T-helper 9 cell (primary cell): ENCODE data around the gene INCENP.

Source experiments
- DNase-seq: peaks from one replicate; pipeline ENCODE4 v3.0.0-alpha.2; 2020

The INCENP gene

DNA sequence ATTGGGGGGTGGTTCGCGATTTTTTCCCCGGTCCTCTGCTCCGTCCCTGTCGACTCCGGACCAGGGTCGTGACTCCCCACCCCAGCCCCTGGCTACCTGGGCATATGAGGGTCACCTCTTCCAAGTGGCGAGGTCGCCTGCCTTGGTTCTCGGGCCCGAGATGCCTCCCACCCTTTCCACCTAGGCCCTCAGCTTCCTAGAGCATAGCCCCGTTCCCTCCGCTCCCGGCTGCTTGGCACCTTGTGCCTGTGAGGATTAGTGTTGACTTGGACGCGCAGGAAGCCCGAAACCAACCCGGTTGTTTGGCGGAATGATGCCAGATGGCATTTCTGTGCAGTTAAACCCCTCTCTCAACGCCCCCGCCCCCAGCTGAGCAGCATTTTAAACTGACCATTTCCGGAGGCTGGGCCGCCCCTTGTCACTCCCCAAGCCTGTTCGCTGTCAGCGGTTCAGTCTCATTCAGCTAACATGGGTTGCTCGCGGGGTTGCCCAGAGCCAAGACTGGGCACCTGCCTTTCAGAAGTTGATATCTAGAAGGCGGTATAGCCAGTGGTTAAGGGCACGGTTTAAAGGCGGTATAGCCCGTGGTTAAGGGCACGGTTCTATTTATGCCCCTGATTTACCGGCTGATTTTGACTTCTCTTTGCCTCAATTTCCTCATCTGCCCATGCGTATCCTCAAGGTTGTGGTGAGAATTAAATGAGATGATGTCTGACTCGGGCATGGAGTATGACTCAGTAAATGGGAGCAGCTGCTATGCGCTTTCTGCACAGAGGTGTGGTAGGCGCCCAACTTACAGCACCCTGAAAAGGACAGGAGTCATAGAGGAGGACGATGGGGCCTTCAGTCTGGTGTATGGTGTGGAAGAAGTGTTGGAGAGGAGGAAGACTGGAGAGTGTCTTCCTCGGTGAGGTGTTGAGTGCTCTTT lies 639 bp downstream of the INCENP start:
- no peak for DNase-seq

DNA sequence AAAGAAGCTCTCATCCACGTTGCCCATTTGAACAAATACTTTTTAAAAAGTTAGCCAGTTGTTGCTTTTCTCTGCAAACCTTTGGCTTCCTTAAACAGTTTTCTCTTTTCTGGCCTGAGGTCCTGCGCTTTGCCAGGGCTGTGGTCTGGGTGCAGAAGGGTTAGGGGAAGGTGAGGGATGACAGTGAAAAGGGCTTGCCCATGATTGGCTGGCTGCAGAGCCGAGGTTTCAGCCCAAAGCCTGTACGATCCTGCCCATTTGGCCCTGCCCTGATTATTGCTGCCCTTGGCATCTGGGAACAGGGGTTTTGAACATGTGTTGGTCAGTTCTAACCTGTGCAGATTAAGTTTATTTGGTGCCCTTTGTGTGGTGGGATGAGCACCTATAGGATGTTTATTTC lies 1.5 kb downstream of the INCENP start:
- no peak for DNase-seq

DNA sequence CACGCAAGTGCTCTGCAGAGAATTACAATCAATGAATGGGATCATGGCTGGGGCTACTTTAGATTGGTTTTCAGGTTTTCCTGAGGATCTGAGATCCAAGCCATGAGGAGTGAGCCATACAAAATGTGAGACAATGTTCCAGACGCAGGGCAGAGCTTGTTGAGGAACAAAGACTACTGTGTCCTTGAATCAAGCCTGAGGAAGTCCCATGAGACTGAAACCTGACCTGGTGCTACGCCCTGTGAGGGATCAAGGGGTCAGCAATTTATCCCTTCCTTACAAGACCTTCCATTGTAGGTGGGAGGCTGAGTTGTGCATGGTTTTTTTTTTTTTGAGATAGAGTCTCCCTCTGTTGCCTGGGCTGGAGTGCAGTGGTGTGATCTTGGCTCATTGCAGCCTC lies 2.1 kb downstream of the INCENP start:
- DNase-seq = no peak

DNA sequence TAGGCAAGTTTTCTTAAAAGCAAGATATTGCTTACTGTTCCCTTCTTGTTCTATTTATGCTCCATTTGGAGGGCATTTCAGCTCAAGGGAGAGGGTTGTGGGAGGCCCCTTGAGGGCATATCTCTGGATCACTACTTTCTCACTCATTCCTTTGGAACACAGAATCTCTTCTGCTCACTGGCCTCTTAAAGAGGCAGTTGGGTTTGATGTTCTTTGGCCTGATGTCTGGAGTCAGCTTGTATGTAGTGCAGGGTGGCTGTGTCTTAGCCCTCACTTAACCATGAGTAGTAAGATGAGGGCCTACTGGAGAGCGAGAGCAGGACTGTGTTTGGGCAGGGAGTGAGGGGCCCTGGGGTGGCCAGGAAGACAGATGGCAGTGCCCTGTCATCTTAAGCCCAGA lies 3.6 kb downstream of the INCENP start:
- no peak for DNase-seq

DNA sequence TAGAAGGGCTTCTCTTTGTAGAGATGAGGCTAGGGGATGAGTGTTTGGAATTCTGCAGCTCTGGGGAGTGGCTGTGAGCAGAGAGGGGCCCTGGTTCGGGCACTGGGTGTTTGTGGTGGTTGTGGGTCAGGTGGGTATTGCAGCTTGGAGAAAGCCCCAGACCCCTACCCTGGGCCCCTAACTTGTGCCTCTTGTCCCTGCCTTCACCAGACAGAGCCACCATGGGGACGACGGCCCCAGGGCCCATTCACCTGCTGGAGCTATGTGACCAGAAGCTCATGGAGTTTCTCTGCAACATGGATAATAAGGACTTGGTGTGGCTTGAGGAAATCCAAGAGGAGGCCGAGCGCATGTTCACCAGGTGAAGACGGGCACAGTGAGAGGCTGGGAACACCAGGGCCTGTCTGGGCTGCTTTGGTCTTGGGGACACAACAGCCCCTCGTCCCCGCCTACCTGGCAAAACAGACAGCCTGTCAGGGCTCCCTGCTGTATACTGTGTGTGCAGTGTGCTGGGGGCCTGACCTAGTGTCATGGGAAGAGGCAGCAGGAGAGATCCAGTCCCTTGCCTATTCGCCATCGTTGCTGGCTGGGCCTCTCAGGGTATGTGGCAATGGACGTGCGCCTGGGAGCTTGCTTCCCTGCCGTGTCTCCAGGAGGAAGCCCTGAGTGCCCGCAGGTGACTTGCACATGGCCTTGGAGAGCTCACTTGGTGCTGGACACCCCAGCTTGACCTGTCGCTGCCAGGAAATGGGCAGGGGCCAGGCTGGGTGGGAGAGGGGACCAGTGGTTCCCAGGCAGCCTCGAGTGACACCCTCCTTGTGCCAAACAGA lies 4.3 kb downstream of the INCENP start:
- DNase-seq = no peak

DNA sequence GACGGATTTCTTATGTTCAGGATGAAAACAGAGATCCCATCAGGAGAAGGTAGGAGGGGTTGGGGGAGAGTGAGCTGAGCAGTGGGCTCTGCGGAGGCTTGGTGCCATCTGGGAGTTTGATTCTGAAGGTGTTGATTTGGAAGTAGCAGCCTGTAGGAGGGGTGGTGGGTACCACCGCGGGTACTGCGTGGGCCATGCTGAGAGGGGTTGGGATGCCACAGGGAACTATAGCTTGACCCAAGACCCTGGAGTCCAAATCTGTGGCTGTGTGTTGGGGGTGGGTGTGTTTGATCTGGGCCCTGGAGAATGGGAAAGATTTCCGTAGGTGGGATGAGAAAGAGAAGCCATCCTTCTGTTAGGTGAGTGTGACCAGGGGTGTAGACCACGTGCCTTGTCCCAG lies 5.0 kb downstream of the INCENP start:
- DNase-seq = no peak

DNA sequence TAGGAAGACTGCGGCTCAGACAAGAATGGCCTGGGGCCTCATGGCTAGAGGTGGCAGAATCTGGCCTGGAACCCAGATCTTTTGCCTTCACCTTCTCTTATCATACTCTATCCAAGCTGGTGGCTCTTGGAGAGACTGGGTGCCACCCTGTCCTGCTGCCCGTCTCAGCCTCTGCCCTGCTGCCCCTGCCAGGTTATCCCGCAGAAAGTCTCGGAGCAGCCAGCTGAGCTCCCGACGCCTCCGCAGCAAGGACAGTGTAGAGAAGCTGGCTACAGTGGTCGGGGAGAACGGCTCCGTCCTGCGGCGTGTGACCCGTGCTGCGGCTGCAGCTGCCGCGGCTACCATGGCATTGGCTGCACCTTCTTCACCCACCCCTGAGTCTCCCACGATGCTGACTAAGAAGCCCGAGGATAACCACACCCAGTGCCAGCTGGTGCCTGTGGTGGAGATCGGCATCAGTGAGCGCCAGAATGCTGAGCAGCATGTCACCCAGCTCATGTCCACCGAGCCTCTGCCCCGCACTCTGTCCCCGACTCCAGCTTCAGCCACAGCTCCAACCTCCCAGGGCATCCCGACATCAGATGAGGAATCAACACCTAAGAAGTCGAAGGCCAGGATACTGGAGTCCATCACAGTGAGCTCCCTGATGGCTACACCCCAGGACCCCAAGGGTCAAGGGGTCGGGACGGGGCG lies 5.9 kb downstream of the INCENP start:
- no peak for DNase-seq

DNA sequence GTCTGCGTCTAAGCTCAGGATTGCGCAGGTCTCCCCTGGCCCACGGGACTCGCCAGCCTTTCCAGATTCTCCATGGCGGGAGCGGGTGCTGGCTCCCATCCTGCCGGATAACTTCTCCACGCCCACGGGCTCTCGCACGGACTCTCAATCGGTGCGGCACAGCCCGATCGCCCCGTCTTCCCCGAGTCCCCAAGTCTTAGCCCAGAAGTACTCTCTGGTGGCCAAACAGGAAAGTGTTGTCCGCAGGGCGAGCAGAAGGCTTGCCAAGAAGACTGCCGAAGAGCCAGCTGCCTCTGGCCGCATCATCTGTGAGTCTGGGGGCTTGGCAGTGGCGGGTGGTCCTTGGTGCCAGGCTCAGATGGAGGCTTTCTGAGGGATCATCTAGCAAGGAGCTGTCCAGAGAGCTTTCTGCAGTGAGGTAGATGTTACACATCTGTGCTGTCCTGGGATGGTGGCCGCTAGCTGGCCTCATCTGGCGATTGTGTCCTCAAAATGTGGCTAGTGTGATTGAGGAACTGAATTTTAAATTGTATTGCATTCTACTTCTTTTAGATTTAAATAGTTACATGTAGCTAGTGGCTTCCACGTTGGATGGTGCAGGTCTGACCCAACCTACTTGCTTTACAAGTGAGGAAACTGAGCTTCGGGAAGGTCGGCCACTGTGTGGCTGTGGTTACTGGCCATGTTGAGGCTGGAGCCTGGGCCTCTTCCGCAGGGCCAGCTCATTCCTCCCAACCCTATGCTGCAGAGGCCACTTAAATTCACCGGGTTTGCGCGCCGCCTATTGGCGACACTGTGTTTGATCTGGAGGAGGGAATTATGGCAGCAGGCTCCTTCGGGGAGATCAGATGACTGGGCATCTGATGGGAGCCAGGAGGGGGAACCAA lies 6.7 kb downstream of the INCENP start:
- DNase-seq = no peak

DNA sequence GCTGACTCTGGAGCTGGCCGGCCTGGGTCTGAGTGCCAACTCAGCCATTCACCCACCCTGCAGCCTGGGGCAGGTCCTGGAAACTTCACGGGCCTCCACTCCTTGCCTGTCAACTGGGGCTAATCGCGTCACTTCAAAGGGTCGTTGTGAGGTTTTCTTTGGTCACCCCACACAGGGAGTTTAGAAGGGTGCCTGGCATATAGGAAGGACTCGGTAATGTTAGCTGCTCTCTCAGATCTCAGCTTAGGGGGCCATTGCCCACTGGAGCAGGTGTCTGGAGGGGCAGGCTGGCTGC lies 7.3 kb downstream of the INCENP start:
- no peak for DNase-seq

DNA sequence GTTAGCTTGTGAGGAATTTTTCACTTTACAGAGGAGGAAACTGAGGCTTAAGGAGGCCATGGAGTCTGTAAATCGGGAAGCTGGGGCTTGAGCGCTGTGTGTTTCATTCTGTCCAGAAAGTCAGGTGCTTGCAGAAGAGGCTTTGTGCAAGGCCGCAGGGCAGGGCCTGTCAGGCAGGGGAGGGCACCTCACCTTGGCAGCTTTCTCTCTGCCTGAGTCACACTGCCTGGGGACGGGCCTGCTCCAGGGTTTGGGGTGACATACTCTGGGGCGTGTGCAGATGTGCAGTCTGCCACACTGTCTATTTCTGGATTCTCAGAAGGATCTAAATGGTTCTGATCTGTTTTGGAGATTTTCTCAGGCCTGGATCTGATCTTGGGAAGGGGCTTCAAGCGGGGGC lies 8.4 kb downstream of the INCENP start:
- no peak for DNase-seq

DNA sequence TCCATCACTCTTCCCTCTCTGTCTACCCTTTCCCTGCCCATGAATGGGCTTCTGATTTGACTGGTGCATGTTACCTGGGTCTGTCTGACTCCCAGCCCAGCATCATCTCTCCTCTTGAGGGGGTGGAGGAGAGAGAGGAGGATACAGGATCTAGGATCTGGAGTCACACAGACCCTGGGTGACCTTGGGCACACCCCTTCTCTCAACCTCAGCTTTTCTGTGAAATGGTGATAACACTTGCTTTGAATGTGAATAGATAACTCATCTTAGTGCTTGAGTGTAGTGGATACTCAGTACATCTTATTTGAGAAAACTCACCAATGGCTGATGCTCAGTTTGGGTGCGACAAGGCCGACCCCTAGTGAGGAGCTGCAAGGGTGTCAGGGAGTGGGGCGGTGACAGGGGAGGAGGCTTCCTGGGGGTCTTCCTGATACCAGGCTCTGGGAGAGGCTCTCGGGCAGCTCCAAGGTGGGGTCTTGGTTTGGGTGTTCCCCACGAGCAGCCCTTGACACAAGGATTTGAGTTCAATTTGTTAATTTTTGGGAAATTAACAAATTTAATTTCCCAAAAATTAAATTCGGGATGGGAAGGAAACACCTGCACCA lies 9.0 kb downstream of the INCENP start:
- no peak for DNase-seq

DNA sequence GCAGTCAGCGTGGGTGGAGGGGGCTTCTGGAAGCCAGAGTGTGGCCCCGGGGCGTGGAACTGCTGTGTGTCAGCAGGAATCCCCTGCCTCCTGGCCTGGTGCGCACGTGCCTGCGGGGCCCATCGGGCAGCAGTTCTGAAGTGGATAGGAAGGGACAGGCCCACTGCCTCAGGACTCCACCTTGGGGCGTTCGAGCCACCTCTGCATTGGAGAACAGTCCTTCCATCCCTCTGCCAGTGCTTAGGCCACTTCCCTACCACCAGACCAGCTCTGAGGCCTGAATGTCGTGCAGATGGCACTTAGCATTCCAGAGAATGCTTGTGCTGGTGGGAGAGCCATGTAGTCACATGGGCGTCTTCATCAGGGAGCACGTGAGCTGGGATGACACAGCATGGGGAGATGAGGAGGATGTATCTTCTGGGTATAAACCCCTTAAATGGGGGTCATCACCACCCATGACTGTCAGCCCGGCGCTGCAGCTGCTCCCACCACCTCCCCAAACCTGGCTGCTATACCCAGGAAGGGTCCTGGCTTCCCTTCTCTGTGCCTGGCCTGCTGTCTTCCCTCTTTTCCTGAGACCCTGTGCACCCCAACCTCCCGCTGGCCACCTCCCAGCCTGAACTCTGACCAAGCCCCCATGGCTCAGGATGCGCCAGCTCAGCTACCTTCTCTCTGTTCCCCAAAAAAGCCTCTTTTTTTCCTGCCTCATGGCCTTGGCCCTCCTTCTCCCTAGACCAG lies 9.7 kb downstream of the INCENP start:
- no peak for DNase-seq

DNA sequence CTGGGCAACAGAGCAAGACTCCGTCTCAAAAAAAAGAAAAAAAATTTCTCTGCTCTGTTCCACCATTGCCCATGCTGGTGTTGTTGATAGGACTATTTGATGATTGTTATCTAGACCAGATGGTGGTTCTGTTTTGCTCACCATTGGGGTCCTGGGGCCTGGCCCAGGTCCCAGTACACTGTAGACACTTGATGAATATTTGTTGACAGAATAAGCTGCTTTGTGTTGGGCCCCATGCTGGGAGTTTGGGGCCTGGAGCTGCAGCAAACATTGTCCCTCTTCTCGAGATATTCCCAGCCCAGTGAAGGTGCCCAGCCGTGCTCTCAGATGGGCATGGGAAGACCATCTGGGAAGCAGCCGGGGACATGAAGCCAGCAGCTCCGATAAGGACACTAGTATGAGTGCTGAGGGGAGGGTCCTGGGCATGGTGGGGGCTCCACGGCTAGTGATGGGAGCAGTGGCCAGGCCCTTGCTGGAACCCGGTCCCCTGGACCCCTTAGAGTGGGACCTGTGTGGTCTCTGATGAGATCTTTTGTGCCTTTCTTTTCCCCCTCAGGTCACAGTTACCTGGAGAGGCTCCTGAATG lies 13.6 kb downstream of the INCENP start:
- no peak for DNase-seq

DNA sequence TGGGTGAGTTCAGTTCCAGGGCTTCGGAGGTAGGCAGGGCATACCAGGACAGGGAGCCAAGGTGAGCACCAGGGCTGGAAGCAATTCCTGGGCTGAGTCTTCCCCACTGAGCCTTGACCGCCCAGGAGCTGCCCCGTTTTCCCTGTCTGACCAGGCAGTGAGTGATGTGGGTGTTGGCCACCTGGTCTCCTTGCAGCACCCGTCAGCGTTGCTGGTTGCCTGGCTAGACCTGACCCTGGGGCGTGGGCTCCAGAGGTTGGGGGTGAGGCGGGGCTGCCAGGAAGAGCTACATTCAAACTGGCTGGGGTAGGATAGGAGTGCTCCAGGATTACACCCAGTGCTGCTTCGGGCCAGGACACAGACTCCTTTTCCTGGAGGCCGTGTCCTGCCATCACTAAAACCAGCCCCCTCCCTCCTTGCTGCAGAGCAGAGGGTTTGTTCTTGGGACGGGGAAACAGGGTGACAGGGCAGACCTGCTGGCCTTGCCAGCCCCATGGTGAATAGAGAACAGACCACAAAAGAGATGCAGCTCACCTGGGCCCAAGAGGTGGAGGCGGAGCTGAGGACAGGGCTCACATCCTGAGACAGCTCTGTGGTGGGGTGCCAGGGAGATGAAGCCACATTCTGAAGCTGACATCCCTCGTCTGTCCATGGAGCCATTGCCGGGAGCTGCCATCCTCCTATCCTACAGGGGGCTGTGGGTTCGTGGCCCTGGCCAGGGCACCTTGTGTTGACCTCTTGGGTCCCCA lies 14.2 kb downstream of the INCENP start:
- no peak for DNase-seq

DNA sequence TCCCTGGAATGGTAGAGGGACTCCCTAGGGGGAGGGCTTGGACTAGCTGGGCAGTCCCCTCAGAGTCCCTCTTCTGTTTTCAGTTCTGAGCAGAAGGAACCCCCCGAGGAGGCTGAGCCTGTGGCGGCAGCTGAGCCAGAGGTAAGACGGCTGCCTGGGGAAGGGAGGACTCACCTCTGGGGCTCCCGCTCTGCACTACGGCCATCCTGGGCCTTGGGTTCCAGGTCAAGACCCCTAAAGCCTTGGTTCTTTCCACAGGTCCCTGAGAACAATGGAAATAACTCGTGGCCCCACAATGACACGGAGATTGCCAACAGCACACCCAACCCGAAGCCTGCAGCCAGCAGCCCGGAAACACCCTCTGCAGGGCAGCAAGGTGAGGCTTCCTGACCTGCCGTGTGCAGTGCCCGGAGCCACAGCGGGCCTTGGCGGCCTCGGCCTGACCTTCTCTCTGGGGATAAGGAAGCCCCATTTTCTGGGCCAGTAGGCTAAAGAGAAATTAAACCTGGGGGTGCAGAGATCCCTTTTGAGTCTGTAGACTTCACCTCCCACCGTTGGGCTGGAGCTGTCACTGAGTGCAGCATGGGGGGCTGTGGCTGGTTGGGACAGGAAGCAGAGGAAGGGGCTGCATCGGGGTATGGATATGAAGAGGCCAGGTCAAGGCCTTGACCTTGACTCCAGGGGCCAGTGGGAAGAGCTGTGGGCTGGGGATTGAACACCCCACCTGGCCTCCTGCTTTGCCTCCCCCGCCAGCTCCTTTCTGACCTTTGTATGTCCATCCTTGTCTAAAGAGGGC lies 15.0 kb downstream of the INCENP start:
- DNase-seq = no peak

DNA sequence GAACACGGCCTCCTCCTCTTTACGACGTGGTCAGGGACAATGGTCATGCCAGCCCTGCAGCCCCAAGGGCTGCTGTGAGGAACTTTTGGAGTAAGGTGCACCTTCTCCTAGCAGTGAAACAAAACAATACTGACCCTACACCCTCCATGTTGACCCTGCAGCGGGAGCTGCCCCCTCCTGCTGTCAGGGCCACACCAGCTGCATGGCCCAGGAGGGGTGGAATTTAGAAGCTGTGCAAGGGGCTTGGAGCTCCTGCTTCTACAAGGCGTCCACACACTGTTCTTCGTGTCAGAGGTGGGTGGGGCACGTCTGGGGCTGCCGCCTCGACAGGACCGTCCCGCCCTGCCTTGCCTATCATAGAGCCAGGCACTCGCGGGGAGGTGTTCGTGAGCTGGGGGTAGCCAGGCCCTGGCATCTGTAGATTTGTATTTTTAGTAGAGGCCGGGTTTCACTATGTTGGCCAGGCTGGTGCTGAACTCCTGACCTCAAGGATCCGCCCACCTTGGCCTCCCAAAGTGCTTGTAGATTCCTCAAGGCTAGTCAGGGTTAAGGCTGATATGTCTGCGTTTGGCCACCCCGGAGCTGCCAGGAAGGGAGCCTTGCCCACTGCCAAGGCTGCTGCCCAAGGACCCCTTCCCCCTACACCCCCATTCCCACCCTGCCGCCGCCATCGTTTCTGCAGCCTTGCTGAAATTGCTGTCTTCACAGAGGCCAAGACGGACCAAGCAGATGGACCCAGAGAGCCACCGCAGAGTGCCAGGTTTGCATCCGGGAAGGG lies 15.9 kb downstream of the INCENP start:
- no peak for DNase-seq

DNA sequence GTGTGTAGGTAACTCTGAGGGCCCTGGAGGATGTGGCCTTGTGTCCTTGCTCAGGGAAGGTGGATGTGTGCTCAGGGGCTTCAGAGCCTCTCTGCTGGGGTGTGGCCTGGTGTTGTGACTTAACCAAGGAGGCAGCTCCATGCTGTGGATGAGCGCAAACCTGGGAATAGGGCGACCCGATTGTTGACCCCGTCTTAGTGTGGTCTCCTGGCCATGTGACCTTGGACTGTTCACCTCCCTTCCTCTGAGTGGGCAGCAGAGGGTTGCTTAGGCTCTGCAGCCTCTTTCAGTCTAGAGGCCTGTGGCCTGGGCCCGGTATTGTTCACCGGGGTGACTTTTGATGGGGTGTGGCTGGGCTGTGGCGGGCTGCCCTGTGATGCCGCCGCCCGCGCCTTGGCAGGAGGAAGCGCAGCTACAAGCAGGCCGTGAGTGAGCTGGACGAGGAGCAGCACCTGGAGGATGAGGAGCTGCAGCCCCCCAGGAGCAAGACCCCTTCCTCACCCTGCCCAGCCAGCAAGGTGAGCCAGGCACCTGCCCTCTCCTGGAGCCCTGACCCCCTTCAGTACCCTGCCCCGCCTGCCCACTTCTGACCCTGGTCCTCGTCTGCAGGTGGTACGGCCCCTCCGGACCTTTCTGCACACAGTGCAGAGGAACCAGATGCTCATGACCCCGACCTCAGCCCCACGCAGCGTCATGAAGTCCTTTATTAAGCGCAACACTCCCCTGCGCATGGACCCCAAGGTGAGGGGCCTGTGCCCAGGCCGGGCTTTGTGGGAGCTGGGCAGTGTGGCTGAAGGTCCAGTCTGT lies 16.7 kb downstream of the INCENP start:
- no peak for DNase-seq
